H9 (cell line): ENCODE measurements around the gene SSB. TPM values are rescaled to one million over a fixed set of nuclear protein-coding genes. Genes with fewer than 3 reads are reported as not detected.
"Not testable (repeated sequence)": the region's sequence is repeated elsewhere in the genome, so short reads cannot be mapped to it uniquely, and the experiment has no call there.

ENCODE experiments used
- DNase-seq: peaks from one replicate; pipeline ENCODE4 v3.0.0-alpha.2; 2017
- H2AFZ ChIP-seq: one replicate; pipeline ENCODE4 v1.6.1; 2013; ENCODE audit warnings: mild to moderate bottlenecking, low read length, control low read depth, moderate library complexity
- H2AK5ac ChIP-seq: 2 replicates; pipeline ENCODE4 v1.6.1; 2013; ENCODE audit warnings: low read length, control low read depth, mixed read lengths; ENCODE audit not compliant: insufficient read length
- H2BK120ac ChIP-seq: one replicate; pipeline ENCODE4 v1.6.1; 2013; ENCODE audit warnings: low read depth, mild to moderate bottlenecking, low read length, control low read depth, inconsistent platforms; ENCODE audit not compliant: poor library complexity, severe bottlenecking
- H2BK12ac ChIP-seq: 2 replicates; pipeline ENCODE4 v1.6.1; 2013; ENCODE audit warnings: low read length, control low read depth, mixed read lengths, low read depth; ENCODE audit not compliant: insufficient read length
- H2BK15ac ChIP-seq: 2 replicates; pipeline ENCODE4 v1.6.1; 2013; ENCODE audit warnings: low read depth, low read length, control low read depth
- H2BK20ac ChIP-seq: one replicate; pipeline ENCODE4 v1.6.1; 2013; ENCODE audit warnings: low read depth, mild to moderate bottlenecking, low read length, control low read depth, inconsistent platforms; ENCODE audit not compliant: poor library complexity, severe bottlenecking
- H2BK5ac ChIP-seq: 2 replicates; pipeline ENCODE4 v1.6.1; 2013; ENCODE audit warnings: low read length, control low read depth, mixed read lengths; ENCODE audit not compliant: insufficient read length
- H3K14ac ChIP-seq: 2 replicates; pipeline ENCODE4 v1.6.1; 2013; ENCODE audit warnings: low read length, control low read depth; ENCODE audit not compliant: insufficient read depth
- H3K18ac ChIP-seq: 2 replicates; pipeline ENCODE4 v1.6.1; 2013; ENCODE audit warnings: low read depth, mild to moderate bottlenecking, mixed read lengths, low read length, control low read depth; ENCODE audit not compliant: insufficient read length
- H3K23ac ChIP-seq: 2 replicates; pipeline ENCODE4 v1.6.1; 2013; ENCODE audit warnings: low read length, control low read depth, mixed read lengths, low read depth; ENCODE audit not compliant: insufficient read length
- H3K23me2 ChIP-seq: 2 replicates; pipeline ENCODE4 v1.6.1; 2013; ENCODE audit warnings: low read depth, mild to moderate bottlenecking, mixed read lengths, low read length, control low read depth; ENCODE audit not compliant: insufficient read length, poor library complexity, severe bottlenecking
- H3K27ac ChIP-seq: 2 replicates; pipeline ENCODE4 v1.5.1; 2013; ENCODE audit warnings: low read length, control low read depth, mixed read lengths, low read depth; ENCODE audit not compliant: insufficient read length
- H3K27me3 ChIP-seq: 2 replicates; pipeline ENCODE4 v1.6.1; 2013; ENCODE audit warnings: low read length, control low read depth, inconsistent platforms; ENCODE audit not compliant: insufficient read depth
- H3K4ac ChIP-seq: 2 replicates; pipeline ENCODE4 v1.6.1; 2013; ENCODE audit warnings: low read depth, mild to moderate bottlenecking, control low read depth, inconsistent platforms, low read length, moderate library complexity
- H3K4me1 ChIP-seq: 2 replicates; pipeline ENCODE4 v1.6.1; 2013; ENCODE audit warnings: low read length, control low read depth, inconsistent platforms; ENCODE audit not compliant: insufficient read depth
- H3K4me2 ChIP-seq: 2 replicates; pipeline ENCODE4 v1.6.1; 2013; ENCODE audit warnings: low read length, control low read depth, mixed read lengths; ENCODE audit not compliant: insufficient read length, insufficient read depth
- H3K56ac ChIP-seq: 2 replicates; pipeline ENCODE4 v1.6.1; 2013; ENCODE audit warnings: low read depth, mild to moderate bottlenecking, mixed read lengths, low read length, control low read depth; ENCODE audit not compliant: insufficient read length
- H3K79me1 ChIP-seq: 2 replicates; pipeline ENCODE4 v1.6.1; 2013; ENCODE audit warnings: low read depth, mild to moderate bottlenecking, moderate library complexity, low read length, control low read depth, inconsistent platforms; ENCODE audit not compliant: insufficient read depth, poor library complexity, severe bottlenecking
- H3K79me2 ChIP-seq: 2 replicates; pipeline ENCODE4 v1.6.1; 2013; ENCODE audit warnings: low read length, control low read depth, inconsistent platforms; ENCODE audit not compliant: insufficient read depth
- H3K9ac ChIP-seq: 2 replicates; pipeline ENCODE4 v1.6.1; 2013; ENCODE audit warnings: low read length, control low read depth, mixed read lengths; ENCODE audit not compliant: insufficient read length; ENCODE audit errors: extremely low read depth
- H3K9me3 ChIP-seq: one replicate; pipeline ENCODE4 v1.6.1; 2013; ENCODE audit warnings: low read depth, low read length, inconsistent platforms; ENCODE audit not compliant: control insufficient read depth
- H3T11ph ChIP-seq: one replicate; pipeline ENCODE4 v1.6.1; 2013; ENCODE audit warnings: mild to moderate bottlenecking, low read length, control low read depth, inconsistent platforms
- H4K20me1 ChIP-seq: one replicate; pipeline ENCODE4 v1.6.1; 2013; ENCODE audit not compliant: control insufficient read depth, insufficient read length, insufficient read depth
- H4K5ac ChIP-seq: 2 replicates; pipeline ENCODE4 v1.6.1; 2013; ENCODE audit warnings: low read depth, mild to moderate bottlenecking, mixed read lengths, low read length, control low read depth; ENCODE audit not compliant: insufficient read length
- H4K8ac ChIP-seq: replicated peaks from 2 replicates; pipeline ENCODE4 v1.6.1; 2013; ENCODE audit warnings: low read length, control low read depth, mixed read lengths, low read depth; ENCODE audit not compliant: insufficient read length
- H4K91ac ChIP-seq: 2 replicates; pipeline ENCODE4 v1.6.1; 2013; ENCODE audit warnings: low read depth, mild to moderate bottlenecking, moderate library complexity, mixed read lengths, low read length, control low read depth; ENCODE audit not compliant: insufficient read length
- H3K27ac Mint-ChIP-seq, 3 experiments: 2 replicates in 2 of 3; 3 replicates in 1 of 3; pipeline ENCODE4 v1.8.0; 2020 to 2021; ENCODE audit warnings: mixed read lengths in 3 of 3, mild to moderate bottlenecking in 1 of 3, moderate library complexity in 1 of 3
- H3K27me3 Mint-ChIP-seq: 2 replicates; pipeline ENCODE4 v1.8.0; 2021; ENCODE audit warnings: low read depth, mild to moderate bottlenecking, moderate library complexity, mixed read lengths
- H3K36me3 Mint-ChIP-seq, 3 experiments: 2 replicates in 2 of 3; 3 replicates in 1 of 3; pipeline ENCODE4 v1.8.0; 2020 to 2021; ENCODE audit warnings: low read depth in 3 of 3, mixed read lengths in 3 of 3; ENCODE audit not compliant: insufficient read depth in 1 of 3
- H3K4me1 Mint-ChIP-seq, 2 experiments: 2 replicates each; pipeline ENCODE4 v1.8.0; 2020; ENCODE audit warnings: mixed read lengths in 2 of 2
- H3K4me3 Mint-ChIP-seq, 2 experiments: 2 replicates in 1 of 2; 3 replicates in 1 of 2; pipeline ENCODE4 v1.8.0; 2020 to 2021; ENCODE audit warnings: mild to moderate bottlenecking in 2 of 2, mixed read lengths in 2 of 2, moderate library complexity in 1 of 2
- H3K9me3 Mint-ChIP-seq, 2 experiments: 2 replicates in 1 of 2; 3 replicates in 1 of 2; pipeline ENCODE4 v1.8.0; 2020; ENCODE audit warnings: mild to moderate bottlenecking in 2 of 2, mixed read lengths in 2 of 2, moderate library complexity in 1 of 2
- WGBS: extraction: QIAGEN DNeasy Blood & Tissue Kit; methylation state at CpG from one replicate; pipeline ENCODE4 v1.1.7; 2013; ENCODE audit warnings: missing lambda C conversion rate, low lambda C conversion rate, mixed read lengths; ENCODE audit not compliant: insufficient read length; ENCODE audit errors: extremely low coverage; 5-methylcytosine and 5-hydroxymethylcytosine counted together
- total RNA-seq: library from RNA; stranded (reverse); gene quantifications from 2 replicates; pipeline ENCODE4 v1.2.1, GENCODE V29; 2021
- TF ChIP-seq, protein P1 (sequence below): fragments of 200-600 bp; sonication (generic); conservative IDR thresholded peaks from 3 replicates; pipeline ENCODE4 v1.8.0; 2021; ENCODE audit warnings: antibody characterized with exemption, mild to moderate bottlenecking

SSB gene
- total RNA-seq, 1 experiment from 2014 or later: 248 TPM

DNA sequence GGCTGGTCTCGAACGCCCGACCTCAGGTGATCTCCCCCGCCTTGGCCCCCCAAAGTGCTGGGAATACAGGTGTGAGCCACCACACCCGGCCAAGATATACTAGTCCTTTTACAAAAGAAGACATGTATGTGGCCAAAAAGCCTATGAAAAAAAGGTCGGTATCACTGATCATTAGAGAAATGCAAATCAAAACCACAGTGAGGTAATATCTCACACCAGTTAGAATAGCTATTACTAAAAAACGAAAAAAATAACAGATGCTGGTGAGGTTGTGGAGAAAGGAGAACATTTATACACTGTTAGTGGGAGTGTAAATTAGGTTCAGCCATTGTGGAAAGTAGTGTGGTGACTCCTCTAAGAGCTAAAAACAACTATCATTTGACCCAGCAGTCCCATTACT lies 38.7 kb upstream of the SSB start:
- Histone ChIP-seq H2BK15ac (no peak overlapping the region), H3T11ph (no peak overlapping the region), H3K18ac (no peak overlapping the region), H3K14ac (no peak overlapping the region), H3K23ac (no peak overlapping the region), H4K5ac (no peak overlapping the region), H2AFZ (no peak overlapping the region), H2AK5ac (no peak overlapping the region), H3K79me2 (no peaks in the 10 kb centered on the region), H3K79me1 (no peaks in the 10 kb centered on the region), H3K27ac (no peak overlapping the region), H2BK120ac (no peak overlapping the region), H3K9ac (no peak overlapping the region), H3K9me3 (no peaks in the 10 kb centered on the region), H2BK12ac (no peak overlapping the region), H3K56ac (no peak overlapping the region), H2BK20ac (no peak overlapping the region), H4K8ac (no peak overlapping the region), H4K91ac (no peak overlapping the region), H3K4ac (no peak overlapping the region), H4K20me1 (no peaks in the 10 kb centered on the region), H2BK5ac (no peak overlapping the region), H3K4me1 (no peaks in the 10 kb centered on the region), H3K23me2 (no peaks in the 10 kb centered on the region), H3K27me3 (no peaks in the 10 kb centered on the region), H3K4me2 (no peak overlapping the region)
- H3K27me3 Mint-ChIP-seq: no peaks in the 10 kb centered on the region
- WGBS: no CpG with 5 or more reads among the region's 7 CpGs
- H3K27ac Mint-ChIP-seq: no peak overlapping the region
- no peak overlapping the region for H3K4me3 Mint-ChIP-seq
- no peak for DNase-seq
- peaks cover 0 to 9% of the 10 kb centered on the region in 2 experiments; a peak in 2 of 4 replicates for H3K4me1 Mint-ChIP-seq
- peaks cover 28 to 36% (median 29%) of the 10 kb centered on the region in 3 experiments for H3K36me3 Mint-ChIP-seq
- TF ChIP-seq, protein P1, sequence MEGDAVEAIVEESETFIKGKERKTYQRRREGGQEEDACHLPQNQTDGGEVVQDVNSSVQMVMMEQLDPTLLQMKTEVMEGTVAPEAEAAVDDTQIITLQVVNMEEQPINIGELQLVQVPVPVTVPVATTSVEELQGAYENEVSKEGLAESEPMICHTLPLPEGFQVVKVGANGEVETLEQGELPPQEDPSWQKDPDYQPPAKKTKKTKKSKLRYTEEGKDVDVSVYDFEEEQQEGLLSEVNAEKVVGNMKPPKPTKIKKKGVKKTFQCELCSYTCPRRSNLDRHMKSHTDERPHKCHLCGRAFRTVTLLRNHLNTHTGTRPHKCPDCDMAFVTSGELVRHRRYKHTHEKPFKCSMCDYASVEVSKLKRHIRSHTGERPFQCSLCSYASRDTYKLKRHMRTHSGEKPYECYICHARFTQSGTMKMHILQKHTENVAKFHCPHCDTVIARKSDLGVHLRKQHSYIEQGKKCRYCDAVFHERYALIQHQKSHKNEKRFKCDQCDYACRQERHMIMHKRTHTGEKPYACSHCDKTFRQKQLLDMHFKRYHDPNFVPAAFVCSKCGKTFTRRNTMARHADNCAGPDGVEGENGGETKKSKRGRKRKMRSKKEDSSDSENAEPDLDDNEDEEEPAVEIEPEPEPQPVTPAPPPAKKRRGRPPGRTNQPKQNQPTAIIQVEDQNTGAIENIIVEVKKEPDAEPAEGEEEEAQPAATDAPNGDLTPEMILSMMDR: no peak
- H3K9me3 Mint-ChIP-seq: peaks cover 7 to 20% of the 10 kb centered on the region in 2 experiments; a peak in 4 of 5 replicates

DNA sequence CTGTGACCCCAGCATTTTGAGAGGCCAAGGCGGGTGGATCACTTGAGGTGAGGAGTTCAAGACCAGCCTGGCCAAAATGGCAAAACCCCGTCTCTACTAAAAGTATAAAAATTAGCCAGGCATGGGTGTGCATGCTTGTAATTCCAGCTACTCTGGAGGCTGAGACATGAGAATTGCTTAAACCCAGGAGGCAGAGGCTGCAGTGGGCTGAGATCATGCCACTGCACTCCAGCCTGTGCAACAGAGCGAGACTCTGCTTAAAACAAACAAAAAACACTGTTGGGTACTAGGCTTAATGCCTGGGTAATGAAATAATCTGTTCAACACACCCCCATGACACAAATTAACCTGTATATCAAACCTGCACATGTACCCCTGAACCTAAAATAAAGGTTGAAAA lies 37.9 kb upstream of the SSB start:
- not testable (repeated sequence) for H3K4me1 ChIP-seq, H3K79me1 ChIP-seq, H3K23me2 ChIP-seq, H3T11ph ChIP-seq, H2AK5ac ChIP-seq, H3K14ac ChIP-seq, H4K20me1 ChIP-seq, H2BK15ac ChIP-seq, H3K18ac ChIP-seq, H2AFZ ChIP-seq, H3K4me3 Mint-ChIP-seq, H3K27me3 Mint-ChIP-seq, H3K9me3 ChIP-seq, H3K56ac ChIP-seq, H2BK12ac ChIP-seq, H2BK120ac ChIP-seq, H4K91ac ChIP-seq, H3K27me3 ChIP-seq, H2BK5ac ChIP-seq, H3K4me2 ChIP-seq, H4K8ac ChIP-seq, H4K5ac ChIP-seq, H3K4ac ChIP-seq, DNase-seq, H3K23ac ChIP-seq, H3K4me1 Mint-ChIP-seq, H3K79me2 ChIP-seq, H3K27ac ChIP-seq, H3K9ac ChIP-seq, H3K27ac Mint-ChIP-seq, H2BK20ac ChIP-seq
- Mint-ChIP-seq H3K9me3 (peaks cover 7 to 15% of the 10 kb centered on the region in 2 experiments; a peak in 4 of 5 replicates), H3K36me3 (peaks cover 23 to 30% (median 23%) of the 10 kb centered on the region in 3 experiments)
- no CpG with 5 or more reads among the region's 3 CpGs for WGBS
